Cortex of kidney (tissue), 1 donor: ENCODE results near the gene GJC1.

Experiments used
- DNase-seq: peaks from one replicate; lab custom pipeline; 2025; lab: John Stamatoyannopoulos, UW

Gene GJC1

DNA sequence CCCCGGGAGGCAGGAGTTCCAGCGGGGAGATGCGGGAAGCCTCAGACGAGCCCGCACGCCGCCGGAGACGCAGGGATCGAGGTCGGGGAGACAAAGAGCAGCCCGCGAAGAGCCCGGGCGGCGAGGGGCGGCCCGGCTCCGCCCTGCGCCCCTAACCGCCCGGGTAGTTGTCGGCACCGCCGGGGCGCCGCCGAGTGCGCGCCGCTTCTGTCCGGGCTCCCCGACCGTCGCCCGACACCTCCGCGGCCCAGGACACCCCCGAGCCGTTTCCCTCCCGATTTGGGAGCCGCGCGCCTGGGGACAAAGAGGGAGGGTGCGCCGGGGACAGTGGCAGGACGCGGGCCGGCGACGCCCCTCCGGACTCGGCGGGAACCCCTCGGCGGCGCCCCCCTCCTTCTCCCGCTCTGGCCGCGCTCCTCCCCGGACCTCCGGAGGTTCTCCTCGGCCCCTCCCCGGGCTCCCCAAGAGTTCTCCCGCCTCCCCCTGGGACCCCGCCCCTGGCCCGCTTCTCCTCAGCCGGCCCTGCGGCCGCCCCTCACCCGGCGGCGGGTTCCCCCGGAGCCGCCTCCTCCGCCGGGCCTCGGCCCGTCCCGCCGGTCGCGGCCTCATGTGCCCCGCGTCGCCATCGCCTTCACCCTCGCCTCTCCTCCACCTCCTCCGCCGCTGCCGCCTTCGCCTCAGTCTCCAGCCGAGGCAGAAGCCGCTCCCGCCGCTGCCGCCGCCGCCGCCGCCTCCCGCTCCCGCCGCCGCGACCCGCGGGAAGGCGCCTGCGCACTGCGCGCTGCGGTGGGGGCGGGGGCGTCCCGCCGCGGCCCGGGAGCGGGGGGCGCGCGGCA, at the start of gene GJC1:
GJC1 (minus strand) TSS at position 765 of the 836 bp plus-strand sequence. CDS start 24,470 bp downstream, outside the sequence.
- DNase-seq, result no peak

DNA sequence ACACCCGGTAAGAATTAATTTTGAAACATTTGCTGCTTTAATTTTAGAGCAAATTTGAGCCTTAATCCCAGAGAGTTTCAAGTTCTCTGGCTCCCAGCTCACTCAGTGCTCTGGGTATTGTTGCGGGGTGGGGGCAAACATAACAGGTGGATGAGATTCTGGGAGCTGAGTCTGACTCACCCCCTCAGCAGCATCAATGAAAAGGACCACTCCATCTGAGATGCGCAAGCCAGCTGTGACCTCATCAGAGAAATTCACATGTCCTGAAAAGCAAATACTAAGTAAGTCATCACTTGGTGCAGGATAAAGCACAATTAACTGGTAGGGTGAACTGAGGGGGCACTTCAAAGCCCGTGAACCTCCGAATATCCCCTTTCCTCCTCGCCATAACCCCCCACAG, 49.3 kb upstream of the GJC1 start:
- no peak for DNase-seq

DNA sequence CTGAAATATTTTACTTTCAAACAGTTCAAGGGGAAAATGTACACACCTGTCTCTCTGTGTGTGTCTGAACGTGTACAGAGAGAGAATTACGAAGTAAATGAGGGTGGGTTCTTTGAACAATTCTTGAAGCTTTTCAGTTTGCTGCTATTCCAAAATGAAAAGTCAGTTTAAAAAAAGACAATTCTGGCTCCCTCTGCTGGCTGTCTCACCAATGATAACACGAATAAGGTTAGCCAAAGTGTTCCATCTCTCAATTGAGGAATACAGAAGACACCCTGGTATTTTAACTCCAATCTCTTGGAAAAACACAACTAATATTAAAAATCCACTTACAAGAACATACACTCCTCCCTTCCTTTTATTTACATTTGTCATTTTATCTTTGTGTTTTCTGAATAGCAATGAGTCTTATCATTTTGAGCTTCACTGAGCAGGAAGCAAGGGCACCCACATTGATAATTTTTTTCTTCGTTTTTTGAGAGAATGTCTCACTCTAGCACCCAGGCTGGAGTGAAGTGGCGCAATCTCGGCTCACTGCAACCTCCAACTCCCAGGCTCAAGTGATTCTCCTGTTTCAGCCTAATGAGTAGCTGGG, 48.6 kb upstream of the GJC1 start:
- DNase-seq, result no peak

DNA sequence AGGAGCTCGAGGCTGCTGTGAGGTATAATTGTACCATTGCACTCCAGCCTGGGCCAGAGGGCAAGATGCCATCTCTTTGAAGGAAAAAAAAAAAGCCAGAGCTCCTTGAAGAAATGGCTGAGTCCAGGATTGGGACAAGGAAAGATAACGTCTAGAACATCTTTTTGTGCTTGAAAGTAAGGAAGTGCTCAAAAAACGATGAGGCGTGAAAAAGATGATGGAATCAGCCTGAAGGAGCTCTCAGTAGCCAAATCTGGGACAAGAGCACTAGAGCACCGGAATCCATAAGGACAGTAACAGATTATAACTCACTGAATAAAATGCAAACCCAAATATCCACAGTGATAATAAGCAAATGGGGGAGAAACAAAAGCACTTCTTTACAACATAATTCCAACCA, 47.0 kb upstream of the GJC1 start:
- no peak for DNase-seq

DNA sequence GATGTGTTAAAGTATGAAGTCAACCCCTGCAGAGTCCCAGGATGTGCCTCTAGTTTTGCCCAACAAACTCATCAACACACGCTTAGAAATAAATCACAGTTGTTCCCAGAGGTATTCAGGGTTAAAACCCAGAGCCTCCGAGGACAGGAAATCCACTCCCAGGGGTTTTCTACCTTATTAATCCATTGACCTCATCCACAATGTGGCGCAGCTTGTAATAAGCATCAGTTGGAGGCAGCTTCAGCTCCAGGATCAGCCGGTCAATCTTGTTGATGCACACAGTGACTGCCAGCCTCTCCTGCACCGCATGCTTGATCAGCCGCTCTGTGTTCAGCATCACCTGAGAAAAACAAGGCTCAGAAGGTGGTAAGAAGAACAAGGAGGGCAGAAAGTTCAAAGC, 45.7 kb upstream of the GJC1 start:
- no peak for DNase-seq

DNA sequence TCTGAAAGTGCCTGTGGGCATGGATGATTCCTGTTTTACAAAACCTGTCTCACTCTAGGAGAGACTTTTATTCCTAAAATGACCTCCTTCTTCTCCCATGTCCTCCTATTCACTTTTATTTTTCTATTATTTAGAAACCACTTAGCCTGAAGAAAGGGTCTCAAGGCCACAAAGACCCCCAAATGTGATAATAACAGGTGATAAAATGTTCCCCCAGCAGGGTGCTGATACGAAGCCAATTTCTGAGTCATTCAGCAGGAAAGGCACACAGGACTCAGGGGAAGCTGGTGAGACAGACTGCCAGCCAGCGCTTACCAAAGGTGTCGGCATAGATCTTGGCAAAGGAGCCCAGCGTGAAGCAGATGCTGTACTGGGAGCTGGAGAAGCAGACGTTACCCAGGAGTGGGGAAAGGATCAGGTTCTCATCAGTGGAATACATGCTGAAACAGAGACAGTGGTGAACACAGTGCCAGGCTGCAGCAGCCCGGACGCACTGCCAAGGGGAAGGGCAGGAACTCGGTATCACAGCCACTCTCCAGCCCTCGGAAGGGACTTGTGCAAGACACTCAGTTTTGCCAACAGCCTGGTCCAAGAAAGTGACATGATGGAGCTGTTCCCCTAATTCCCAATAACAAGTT, 42.2 kb upstream of the GJC1 start:
- no peak for DNase-seq

DNA sequence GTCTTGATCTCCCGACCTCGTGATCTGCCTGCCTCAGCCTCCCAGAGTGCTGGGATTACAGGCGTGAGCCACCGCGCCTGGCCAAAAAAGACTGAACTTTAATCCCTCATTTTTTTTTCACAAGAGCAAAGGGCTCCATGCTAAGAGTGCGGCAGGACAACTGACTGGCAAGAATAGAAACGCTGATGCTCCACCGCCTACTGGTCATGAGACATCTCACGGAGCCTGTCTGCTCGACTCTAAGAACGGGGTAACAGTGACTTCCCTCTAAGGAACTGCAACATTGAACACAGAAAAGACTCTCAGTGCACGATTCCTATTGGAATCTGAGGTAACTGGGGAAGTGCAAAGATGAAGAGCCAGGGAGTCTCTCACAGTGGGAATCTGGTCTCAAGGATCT, 41.5 kb upstream of the GJC1 start:
- no peak for DNase-seq

DNA sequence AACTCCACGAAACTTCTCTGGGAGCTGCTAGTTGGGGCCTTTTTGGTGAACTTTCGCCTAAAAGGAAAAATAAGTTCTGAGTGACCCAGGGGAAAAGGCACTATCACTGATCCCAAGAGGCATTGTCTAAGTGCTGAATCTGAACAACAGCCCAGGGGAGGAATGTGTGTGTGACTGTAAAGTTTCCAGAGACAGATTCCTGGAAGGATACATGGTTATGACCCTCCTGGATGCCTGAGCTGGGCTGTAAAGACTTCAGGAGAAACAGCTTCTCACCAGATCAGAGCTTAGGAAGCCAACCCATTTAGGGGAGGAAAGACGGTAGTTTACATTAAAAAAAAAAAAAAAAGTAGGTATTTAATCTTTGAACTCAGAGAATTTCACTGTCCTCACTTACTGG, 37.8 kb upstream of the GJC1 start:
- DNase-seq, result no peak

DNA sequence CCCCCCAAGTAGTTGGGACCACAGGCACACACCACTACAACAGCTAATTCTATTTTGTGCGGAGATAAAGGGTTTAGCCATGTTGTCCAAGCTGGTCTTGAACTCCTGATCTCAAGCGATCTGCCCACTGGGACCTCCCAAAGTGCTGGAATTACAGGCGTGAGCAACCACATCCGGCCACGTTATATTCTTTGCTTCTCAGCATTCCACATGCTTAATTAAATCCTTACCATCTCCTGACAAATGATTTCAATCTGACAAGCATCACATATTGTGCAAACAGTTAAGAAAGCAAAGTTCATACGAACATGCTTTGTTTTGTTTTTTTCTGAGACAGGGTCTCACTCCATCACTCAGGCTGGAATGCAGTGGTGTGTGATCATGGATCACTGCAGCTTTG, 35.8 kb upstream of the GJC1 start:
- no peak for DNase-seq

DNA sequence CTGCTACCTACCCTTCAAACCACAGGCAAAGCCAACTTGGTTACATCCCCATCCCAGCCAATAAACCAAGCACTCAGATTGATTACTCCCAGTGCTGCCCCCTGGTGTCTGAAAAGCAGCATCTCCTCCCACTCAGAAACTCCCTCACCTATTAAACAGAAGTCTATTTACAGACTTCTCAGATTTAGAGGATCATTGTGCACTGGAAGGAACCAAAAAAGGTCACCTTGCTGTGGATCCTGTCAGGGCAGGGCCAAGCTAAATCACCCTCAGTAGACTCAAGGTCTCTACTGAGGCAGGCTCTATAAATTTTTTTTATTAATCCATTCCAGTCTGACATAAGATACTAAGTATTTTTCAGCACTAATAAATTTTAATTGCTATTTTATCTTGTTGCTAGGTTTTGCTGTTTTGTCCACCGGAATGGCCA, 35.2 kb upstream of the GJC1 start:
- DNase-seq, result no peak

DNA sequence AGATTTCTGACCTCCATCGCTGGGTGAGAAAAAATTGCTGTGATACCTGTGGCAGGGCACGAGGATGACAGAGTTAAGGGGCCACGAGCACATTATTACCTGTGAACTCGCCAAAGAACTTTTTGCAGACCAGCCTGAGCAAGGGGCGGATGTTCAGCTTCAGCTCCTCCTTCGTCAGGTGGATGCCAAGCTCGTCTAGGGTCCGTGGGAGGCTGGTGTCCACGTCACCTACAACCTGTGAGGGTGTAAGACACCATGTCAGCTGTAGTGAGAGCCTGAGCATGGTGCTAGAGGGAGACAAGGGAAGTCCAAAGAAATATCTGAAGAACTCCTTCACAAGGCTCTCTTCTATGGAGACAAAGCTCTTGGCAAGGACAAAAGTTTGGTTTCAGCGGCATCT, 34.7 kb upstream of the GJC1 start:
- no peak for DNase-seq

DNA sequence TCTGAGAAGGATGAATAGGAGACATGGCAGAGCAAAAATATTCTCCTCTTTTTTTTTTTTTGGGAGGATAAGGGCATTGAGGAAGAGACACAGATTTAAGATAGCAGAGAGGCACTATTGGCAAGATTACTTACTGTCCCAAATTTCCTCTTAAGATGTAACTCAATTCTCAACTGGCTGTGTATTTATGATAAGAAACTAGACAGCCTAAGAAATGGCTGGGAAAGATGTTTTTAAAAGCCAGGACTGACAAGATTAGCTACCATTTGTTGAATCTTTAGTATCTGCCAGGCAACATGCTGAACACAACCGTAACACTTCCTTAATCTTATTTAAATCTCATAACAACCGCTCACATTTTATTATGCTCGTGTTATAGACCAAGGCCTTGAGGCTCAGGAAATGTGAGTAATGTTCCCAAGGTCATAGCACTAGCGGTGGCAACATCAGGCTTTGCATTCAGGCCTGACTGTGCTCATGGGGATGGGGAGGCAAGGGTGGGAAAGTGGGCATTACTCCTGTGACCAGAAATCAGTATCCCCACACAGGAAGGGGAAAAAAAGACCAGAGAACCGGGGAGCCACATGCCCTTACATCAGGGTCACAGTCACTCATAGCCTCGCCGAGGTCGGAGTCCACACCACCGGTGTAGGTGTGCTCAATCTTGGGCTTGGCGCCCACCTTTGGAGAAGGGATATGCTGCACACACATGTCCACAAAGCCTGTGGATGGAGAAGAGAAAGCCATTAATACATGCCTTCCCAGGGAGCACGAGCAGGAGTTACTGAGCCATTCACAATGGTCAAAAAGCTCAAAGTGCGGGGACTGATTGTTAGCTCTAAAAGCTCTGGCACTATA, 33.2 kb upstream of the GJC1 start:
- no peak for DNase-seq

DNA sequence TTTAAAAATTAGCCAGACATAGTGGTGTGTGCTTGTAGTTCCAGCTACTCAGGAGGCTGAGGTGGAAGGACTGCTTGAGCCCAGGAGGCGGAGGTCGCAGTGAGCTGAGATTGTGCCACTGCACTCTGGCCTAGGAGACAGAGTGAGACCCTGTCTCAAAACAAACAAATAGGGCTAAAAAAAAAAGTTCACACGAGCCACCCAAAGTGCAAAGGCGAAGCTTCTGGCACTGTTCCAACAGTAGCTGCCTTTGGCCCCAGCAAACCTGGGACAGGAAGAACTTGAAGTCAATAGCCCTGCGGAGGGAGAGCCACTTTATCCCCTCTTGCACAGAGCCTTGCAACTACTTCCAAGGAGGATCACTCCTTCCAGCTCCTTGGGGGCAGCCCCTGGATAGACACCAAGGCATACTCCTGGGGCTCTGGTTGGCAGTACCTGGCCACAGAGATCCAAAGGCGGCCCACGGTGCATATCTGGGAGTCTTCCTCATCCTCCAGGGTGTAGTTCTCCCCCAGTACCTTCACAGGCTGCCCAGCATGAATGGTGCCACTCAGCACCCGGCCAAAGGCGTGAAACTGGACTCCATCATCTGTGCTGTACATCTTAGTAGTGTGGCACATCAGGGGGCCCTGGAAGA, 32.3 kb upstream of the GJC1 start:
- no peak for DNase-seq

DNA sequence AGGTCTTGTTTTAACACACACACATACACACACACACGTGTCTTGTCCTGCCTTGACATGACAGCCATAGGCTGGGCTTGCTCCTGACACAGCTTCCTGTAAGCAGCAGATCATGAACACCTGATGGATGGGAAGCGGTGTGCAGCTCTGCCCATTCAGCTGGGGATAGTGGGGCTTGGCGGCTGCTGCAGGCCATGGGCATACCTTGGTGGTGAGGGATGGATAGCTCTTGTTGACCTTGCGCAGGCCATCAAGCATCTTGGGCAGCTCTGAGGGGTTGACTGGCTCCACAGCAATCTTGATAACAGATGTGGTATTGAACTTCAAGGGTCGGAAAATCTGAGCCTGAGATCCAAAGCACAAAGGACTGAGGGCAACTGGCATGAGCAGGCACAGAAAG, 29.6 kb upstream of the GJC1 start:
- DNase-seq, result no peak

DNA sequence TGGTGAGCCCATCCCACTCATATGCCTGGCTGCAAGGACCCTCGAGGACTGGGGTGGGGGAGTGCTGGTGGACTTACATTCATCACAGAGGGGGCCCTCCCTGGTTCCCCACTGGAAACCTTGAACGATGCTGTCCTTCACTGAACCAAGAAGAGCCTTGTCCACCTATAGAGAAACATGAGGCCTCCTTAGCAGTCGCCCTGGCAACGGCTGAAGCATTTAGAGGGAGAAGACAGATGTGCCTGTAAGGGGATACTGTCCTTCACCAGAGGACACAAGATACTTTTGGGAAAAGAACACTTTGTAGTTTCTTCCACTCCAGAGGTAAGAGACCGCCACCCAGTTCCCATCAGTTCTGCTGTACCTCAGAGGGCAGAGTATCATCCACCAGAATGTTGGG, 24.1 kb upstream of the GJC1 start:
- DNase-seq, result no peak

DNA sequence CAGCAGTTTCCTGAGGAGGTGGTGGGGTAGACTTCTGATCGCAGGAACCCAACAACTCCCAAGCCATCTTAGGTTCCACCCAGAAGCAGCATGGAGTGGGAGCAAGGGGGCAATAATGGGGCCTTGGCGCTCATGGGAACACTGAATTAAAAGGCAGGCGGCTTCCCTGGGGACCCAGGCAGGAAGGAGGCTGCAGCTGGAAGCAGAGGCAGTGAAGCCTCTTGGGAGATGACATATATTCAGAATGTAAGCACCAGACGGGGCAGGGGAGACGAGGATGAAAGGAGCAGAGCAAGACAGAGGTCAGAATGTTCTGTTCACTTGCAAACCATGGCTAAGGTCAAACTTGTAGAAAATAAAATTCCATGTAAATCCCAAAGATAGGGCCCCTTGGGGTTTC, 20.5 kb upstream of the GJC1 start:
- no peak for DNase-seq

DNA sequence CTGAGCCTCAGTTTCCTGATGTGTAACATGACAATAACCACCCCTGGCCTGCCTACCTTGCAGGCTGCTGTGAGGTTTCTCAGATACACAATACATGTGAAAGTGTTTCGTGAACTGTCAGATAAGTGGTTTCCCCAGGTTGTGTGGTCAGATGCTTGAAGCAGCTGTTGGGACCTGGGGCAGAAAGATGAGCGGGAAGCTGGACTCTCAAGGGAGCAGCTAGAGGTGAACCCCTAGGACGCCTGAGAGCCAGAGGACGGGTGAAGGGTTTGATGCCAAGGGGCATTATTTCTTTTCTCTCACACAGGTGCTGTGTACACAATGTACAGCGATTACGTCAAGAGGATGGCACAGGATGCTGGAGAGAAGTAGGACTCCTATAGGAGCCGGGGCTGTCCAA, 19.9 kb upstream of the GJC1 start:
- no peak for DNase-seq

DNA sequence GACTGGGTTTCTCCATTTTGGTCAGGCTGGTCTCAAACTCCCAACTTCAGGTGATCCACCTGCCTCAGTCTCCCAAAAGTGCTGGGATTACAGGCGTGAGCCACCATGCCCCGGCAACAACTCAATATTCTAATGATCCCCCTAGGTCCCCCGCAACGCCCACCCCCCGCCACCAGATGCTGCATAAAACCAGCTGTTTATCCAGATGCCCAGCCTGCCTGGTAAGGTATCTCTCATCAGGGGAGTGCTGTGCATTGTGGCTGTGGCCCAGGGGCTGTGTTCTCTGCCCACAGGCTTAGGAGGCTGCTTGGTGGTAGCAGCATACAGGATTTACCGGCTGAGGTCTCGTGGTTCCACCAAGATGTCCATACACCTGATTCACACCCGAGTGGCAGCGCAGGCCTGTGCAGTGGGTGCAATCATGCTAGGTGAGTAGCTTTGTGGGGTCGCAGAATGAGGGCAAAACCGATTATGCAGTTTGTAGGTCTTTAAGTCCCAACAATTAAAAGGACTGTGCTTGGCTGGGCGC, 18.9 kb upstream of the GJC1 start:
- no peak for DNase-seq

DNA sequence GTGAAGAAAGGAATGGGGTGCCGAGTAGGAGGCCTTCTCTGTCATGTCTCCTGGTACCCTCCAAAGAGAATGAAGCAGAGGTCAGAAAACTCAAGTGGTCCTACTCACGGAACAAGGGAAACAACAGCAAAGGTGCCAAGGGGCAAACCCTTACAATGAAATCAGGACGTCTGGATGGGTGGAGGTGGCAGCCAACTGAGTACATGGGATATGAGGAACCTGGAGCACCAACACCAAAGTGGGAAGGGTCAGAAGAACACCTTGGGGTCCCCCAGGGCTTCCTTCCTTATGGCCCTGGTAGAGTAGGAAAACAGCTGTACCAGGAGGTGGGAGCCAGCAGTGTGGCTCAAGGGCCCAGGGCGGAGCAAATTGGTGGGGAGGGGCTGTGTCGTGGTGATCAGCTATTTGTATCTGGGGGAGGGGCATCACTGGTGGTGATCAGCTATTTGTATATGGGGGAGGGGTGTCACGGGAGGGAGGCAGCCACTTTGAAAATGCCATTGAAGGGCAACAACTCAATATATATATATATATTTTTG, 18.2 kb upstream of the GJC1 start:
- no peak for DNase-seq

DNA sequence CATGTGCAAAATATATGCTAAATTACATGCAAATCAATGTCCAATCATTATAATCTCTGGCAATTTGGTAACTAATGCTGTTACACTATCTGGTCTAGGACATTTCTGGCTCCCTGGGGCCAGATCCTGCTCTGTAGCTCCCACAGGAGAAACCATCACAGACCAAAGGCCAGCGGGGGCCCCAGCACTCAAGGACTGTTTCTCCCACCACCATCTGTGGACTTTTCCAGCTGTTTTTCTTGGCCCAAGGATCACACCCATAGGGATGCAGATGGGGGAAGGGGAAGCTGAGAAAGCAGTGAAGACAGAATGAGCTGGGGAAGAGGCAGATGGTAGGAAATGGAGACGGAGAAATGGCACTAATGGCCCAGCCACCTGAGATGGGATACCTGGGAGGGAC, 17.5 kb upstream of the GJC1 start, which contains the start of gene HIGD1B:
HIGD1B (plus strand) TSS at position 298 of the 400 bp plus-strand sequence. CDS start 270 bp downstream, outside the sequence.
- no peak for DNase-seq

DNA sequence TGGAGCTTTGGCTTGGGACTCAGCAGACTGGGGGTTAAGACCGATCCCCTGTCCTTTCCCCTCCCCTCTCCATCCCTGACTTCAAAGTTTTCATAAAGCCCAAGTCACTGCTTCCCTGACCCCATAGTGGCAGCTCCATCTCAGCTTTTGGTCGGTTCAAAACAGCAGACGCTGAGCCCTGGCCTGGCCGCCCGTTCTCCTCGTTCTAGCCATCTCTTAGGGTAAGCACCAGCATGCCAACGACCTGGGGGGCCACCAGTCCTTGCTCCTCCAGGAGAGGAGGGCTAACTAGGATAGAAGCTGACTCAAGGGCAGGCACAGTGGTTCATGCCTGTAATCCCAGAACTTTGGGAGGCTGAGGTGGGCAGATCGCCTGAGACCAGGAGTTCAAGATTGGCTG, 16.1 kb upstream of the GJC1 start:
- DNase-seq, result no peak
